K562 (cell line): ENCODE measurements around the gene RPUSD1. TPM values are rescaled to one million over a fixed set of nuclear protein-coding genes. Genes with fewer than 3 reads are reported as not detected.

Source experiments
- ATAC-seq: fragments of 200-7000 bp; cut with Tn5 transposase; 3 replicates; pipeline ENCODE4 v1.9.1; 2020; ENCODE audit warnings: moderate library complexity
- BruUV-seq: library from RNA; stranded (reverse); fragments of 400-500 nt; replicated peaks from 2 replicates; lab custom pipeline; 2021; lab: Mats Ljungman, UMichigan
- CTCF ChIA-PET: fragments of 300-600 bp; formaldehyde crosslinking; extraction: SDS; loops from one replicate; lab custom pipeline; 2021; ENCODE audit warnings: low intra/inter-chr PET ratio; lab: Yijun Ruan, JAX
- POLR2A ChIA-PET: fragments of 300-600, 350-650 bp; sonication (Branson Sonifier 250); formaldehyde crosslinking; extraction: SDS; loops from one replicate; lab custom pipeline; 2021; ENCODE audit warnings: antibody characterized with exemption, inconsistent platforms; lab: Yijun Ruan, JAX
- DNase-seq, 4 experiments: peaks; one replicate each; pipeline versions ENCODE4 v3.0.0 to v3.0.0-alpha.2; 2011 to 2018; ENCODE audit warnings: low spot score in 3 of 4, mixed read lengths in 3 of 4; ENCODE audit errors: extremely low read depth in 1 of 4
- FAIRE-seq: peaks from 2 replicates; lab custom pipeline; 2011; peaks lifted over from hg19 to GRCh38; lab: Jason Lieb, UNC
- H2AFZ ChIP-seq: 2 replicates; pipeline ENCODE4 v1.6.0; 2011; ENCODE audit warnings: low read depth, low read length, control low read depth, inconsistent platforms
- H3K27ac ChIP-seq: fragments of 200-600 bp; 3 replicates; pipeline ENCODE4 v1.8.0; 2011; ENCODE audit warnings: low read depth, mild to moderate bottlenecking, control low read depth, inconsistent platforms, low read length, moderate library complexity, mixed read lengths; ENCODE audit errors: extremely low read depth
- H3K27me3 ChIP-seq, 2 experiments: fragments of 300-600 bp in 1 of 2; 2 replicates in 1 of 2; 3 replicates in 1 of 2; pipeline versions ENCODE4 v1.6.0 to v1.8.0; 2011; ENCODE audit warnings: inconsistent platforms in 2 of 2, low read length in 2 of 2, mild to moderate bottlenecking in 1 of 2, mixed read lengths in 1 of 2, moderate library complexity in 1 of 2; ENCODE audit not compliant: control insufficient read depth in 2 of 2, insufficient read depth in 2 of 2
- H3K36me3 ChIP-seq: fragments of 300-600 bp; 3 replicates; pipeline ENCODE4 v1.8.0; 2011; ENCODE audit warnings: mild to moderate bottlenecking, low read length, inconsistent platforms; ENCODE audit not compliant: control insufficient read depth, insufficient read depth
- H3K4me1 ChIP-seq, 2 experiments: fragments of 200-600 bp in 1 of 2; replicated peaks in 1 of 2; 2 replicates in 1 of 2; 3 replicates in 1 of 2; pipeline versions ENCODE4 v1.5.1 to v1.8.0; 2011; ENCODE audit warnings: inconsistent platforms in 2 of 2, low read length in 2 of 2, mild to moderate bottlenecking in 1 of 2, mixed read lengths in 1 of 2, moderate library complexity in 1 of 2; ENCODE audit not compliant: control insufficient read depth in 2 of 2, insufficient read depth in 2 of 2
- H3K4me2 ChIP-seq: 2 replicates; pipeline ENCODE4 v1.6.1; 2011; ENCODE audit warnings: low read length, control low read depth, inconsistent platforms, mixed read lengths; ENCODE audit not compliant: insufficient read depth
- H3K4me3 ChIP-seq: fragments of 200-600 bp; sonication (generic), shearing (Covaris generic); 2 replicates; pipeline ENCODE4 v1.5.1; 2016; ENCODE audit warnings: control low read depth, inconsistent platforms
- H3K79me2 ChIP-seq: fragments of 200-600 bp; 3 replicates; pipeline ENCODE4 v1.8.0; 2011; ENCODE audit warnings: low read length, inconsistent platforms; ENCODE audit not compliant: control insufficient read depth, insufficient read depth
- H3K9ac ChIP-seq, 2 experiments: 2 replicates each; pipeline versions ENCODE4 v1.6.0 to v1.6.1; 2011; ENCODE audit warnings: low read depth in 2 of 2, low read length in 2 of 2, control low read depth in 1 of 2, inconsistent platforms in 1 of 2, mild to moderate bottlenecking in 1 of 2, mixed read lengths in 1 of 2; ENCODE audit not compliant: insufficient read depth in 1 of 2
- H3K9me1 ChIP-seq: one replicate; pipeline ENCODE4 v1.6.0; 2011; ENCODE audit warnings: inconsistent platforms, mild to moderate bottlenecking, low read length, moderate library complexity; ENCODE audit not compliant: control insufficient read depth, insufficient read depth
- H3K9me3 ChIP-seq: replicated peaks from 2 replicates; pipeline ENCODE4 v1.5.1; 2011; ENCODE audit warnings: low read depth, low read length, inconsistent platforms; ENCODE audit not compliant: control insufficient read depth, insufficient read depth
- H4K20me1 ChIP-seq: replicated peaks from 2 replicates; pipeline ENCODE4 v1.6.1; 2011; ENCODE audit warnings: low read length, inconsistent platforms, mixed read lengths; ENCODE audit not compliant: control insufficient read depth, insufficient read depth
- ATF6 ChIP-seq: sonication (generic); formaldehyde crosslinking; IDR thresholded peaks from 2 replicates; pipeline ENCODE4 v1.4.0; 2020; ENCODE audit warnings: mild to moderate bottlenecking, missing genetic modification reagents
- RBFOX2 ChIP-seq: fragments of 200-400 bp; formaldehyde crosslinking; IDR thresholded peaks from 2 replicates; pipeline ENCODE4 v1.6.1; 2017; ENCODE audit warnings: low read depth, mild to moderate bottlenecking, low read length, moderate library complexity
- STAT5B ChIP-seq: fragments of 250-450 bp; sonication (Bioruptor Pico); IDR thresholded peaks from 2 replicates; pipeline ENCODE4 v1.8.0; 2021; ENCODE audit warnings: mild to moderate bottlenecking, inconsistent platforms
- ZNF511 ChIP-seq: sonication (generic); formaldehyde crosslinking; IDR thresholded peaks from 2 replicates; pipeline ENCODE4 v1.8.0; 2022; ENCODE audit warnings: mild to moderate bottlenecking, missing genetic modification reagents
- WGBS: fragments of 100-300 bp; shearing (Covaris generic); methylation state at CpG from one replicate; pipeline ENCODE4 v1.1.6; 2016; ENCODE audit warnings: low coverage, mixed read lengths; ENCODE audit not compliant: insufficient coverage; ENCODE audit errors: missing lambda C conversion rate; 5-methylcytosine and 5-hydroxymethylcytosine counted together
- in situ Hi-C: fragments of 300-500 bp; cut with MboI; formaldehyde crosslinking; loops from 4 replicates; pipeline ENCODE4 v1.15.0; 2018; ENCODE audit warnings: inconsistent platforms, mixed read lengths
- intact Hi-C: fragments of 100-400 bp; cut with micrococcal nuclease; formaldehyde crosslinking; loops from 2 replicates; pipeline ENCODE4 v1.14.2; 2022
- polyA plus RNA-seq, 8 experiments: library from polyadenylated mRNA; depleted of rRNA in 4 of 8; stranded (reverse) in 5 of 8; unstranded in 3 of 8; fragments of >200 nt; fragmentation: Nextera tagmentation in 2 of 8; fragmentation: Illumina TruSeq in 1 of 8; extraction: Ambion mirVana in 2 of 8; extraction: Trizol in 1 of 8; gene quantifications; 2 replicates each; pipeline versions ENCODE4 v1.2.1 to v1.2.3, GENCODE V29; 2011 to 2014; ENCODE audit warnings: inconsistent platforms in 1 of 8, missing spikeins in 1 of 8
- total RNA-seq, 7 experiments: library from RNA; depleted of rRNA in 6 of 7; stranded (reverse); fragments of >200 nt in 6 of 7; fragmentation: Illumina TruSeq in 2 of 7; extraction: Trizol in 2 of 7; gene quantifications; 2 replicates each; pipeline versions ENCODE4 v1.2.1 to v1.2.3, GENCODE V29; 2011 to 2021; ENCODE audit warnings: low replicate concordance in 1 of 7

RPUSD1 gene
- total and polyA plus RNA-seq, 9 of the 15 experiments (the other 6 are each of a cell fraction or from before 2014, with no cell fraction given), result 0.45 to 56.6 (median 12.0) TPM

DNA sequence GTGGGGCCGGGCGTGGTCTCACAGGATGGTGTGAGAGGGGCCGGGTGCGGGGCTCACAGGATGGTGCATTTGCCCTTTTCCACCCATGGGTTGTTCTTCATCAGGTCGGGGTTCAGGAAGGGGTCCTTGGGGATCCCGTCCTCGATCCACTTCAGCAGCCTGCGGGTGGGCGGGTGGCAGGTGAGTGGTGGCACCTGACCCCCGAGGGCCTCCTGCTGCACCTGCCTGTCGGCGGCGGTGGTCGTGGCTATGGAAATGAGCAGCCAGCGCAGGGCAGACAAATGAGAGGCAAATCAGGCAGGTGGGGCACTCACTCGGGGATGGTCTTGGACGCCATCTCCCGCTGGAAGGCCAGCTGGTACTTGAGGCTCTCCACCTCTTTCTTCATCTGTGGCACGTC is 10.5 kb upstream of the RPUSD1 start:
- CTCF ChIA-PET, result no interaction called here
- FAIRE-seq (no peak), ATAC-seq (no peak), DNase-seq (no peak)
- POLR2A ChIA-PET, result interaction anchor here (1.0 kb wide), 1 partner anchor 11 kb away, joined by 3 read pairs; the partner anchor contains the start of genes CHTF18 and RPUSD1
- Histone ChIP-seq H3K9ac (peak overlapping the region in 1 of 2 experiments; percentile 68; a peak in 2 of 4 replicates), H2AFZ (no peak overlapping the region), H3K4me3 (no peak overlapping the region), H3K27me3 (no peaks in the 10 kb centered on the region), H3K4me2 (no peak overlapping the region), H3K9me1 (no peaks in the 10 kb centered on the region), H3K4me1 (peaks cover 2 to 92% of the 10 kb centered on the region in 2 experiments; a peak in 3 of 5 replicates), H4K20me1 (peaks cover 11% of the 10 kb centered on the region), H3K36me3 (peaks cover 25% of the 10 kb centered on the region; the same call in 1 of the 3 replicates), H3K79me2 (no peaks in the 10 kb centered on the region; the same call in 2 of the 3 replicates), H3K9me3 (no peaks in the 10 kb centered on the region), H3K27ac (no peak overlapping the region)
- BruUV-seq, result no TSS peak
- intact Hi-C loops (no loop called here), in situ Hi-C loops (no loop called here)
- no peak for TF ChIP-seq STAT5B (CRISPR knock-in tag)
- 0 out of 2 replicates have a peak, but pooled peaks have one; percentile 10 for TF ChIP-seq RBFOX2
- no peak for TF ChIP-seq ZNF511 (CRISPR knock-in tag)
- 92% methylated on average over 12 of the region's 19 CpGs for WGBS

DNA sequence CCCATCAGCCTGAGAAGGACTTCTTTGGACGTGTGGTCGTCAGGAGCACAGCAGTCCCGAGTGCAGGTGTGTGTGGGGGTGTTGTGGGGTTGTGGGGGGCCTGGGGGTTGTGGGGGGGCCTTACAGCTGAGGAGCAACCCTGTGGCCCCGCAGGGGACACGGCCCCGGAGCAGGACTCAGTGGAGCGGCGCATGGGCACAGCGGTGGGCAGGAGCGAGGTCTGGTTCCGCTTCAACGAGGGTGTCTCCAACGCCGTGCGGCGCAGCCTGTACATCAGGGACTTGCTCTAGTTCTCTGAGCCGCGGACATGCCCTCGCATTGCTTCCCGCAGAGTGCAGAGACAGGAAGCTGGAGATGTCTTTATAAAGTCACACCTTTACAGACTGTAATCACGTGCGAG is 9.5 kb upstream of the RPUSD1 start:
- ChIA-PET POLR2A (no interaction called here), CTCF (no interaction called here)
- Histone ChIP-seq H3K9me1 (no peaks in the 10 kb centered on the region), H4K20me1 (peaks cover 11% of the 10 kb centered on the region), H3K27ac (no peak overlapping the region), H3K79me2 (no peaks in the 10 kb centered on the region; the same call in 2 of the 3 replicates), H3K9me3 (no peaks in the 10 kb centered on the region), H3K9ac (no peak overlapping the region), H3K36me3 (peaks cover 34% of the 10 kb centered on the region; the same call in 1 of the 3 replicates), H3K4me1 (peaks cover 2 to 92% of the 10 kb centered on the region in 2 experiments; a peak in 3 of 5 replicates), H3K4me2 (no peak overlapping the region), H3K27me3 (no peaks in the 10 kb centered on the region), H2AFZ (no peak overlapping the region), H3K4me3 (no peak overlapping the region)
- in situ Hi-C loops, result no loop called here
- FAIRE-seq (no peak), DNase-seq (no peak), ATAC-seq (no peak)
- intact Hi-C loops, result no loop called here
- 92% methylated on average over 16 of the region's 22 CpGs for WGBS
- no TSS peak for BruUV-seq
- TF ChIP-seq ATF6 (CRISPR knock-in tag), result no peak
